Prostate gland (tissue), 2 donors: ENCODE measurements around the gene ZBED1. TPM values are rescaled to one million over a fixed set of nuclear protein-coding genes. Genes with fewer than 3 reads are reported as not detected.
A peak's percentile ranks its signal among the peaks of the same experiment; 100 is the strongest.

Experiments used
- DNase-seq: peaks from one replicate; pipeline ENCODE4 v3.0.0-alpha.2; 2019; ENCODE audit warnings: low spot score
- H3K27ac ChIP-seq, 2 donors: fragments of 200-600 bp; sonication (generic); 2 replicates each; pipeline ENCODE4 v1.5.1; 2017 to 2019
- H3K27me3 ChIP-seq: fragments of 200-600 bp; sonication (generic); replicated peaks from 2 replicates; pipeline ENCODE4 v1.5.1; 2019; ENCODE audit not compliant: insufficient read depth
- H3K36me3 ChIP-seq, 2 donors: fragments of 200-600 bp; sonication (generic); 1 replicate in 1 of 2; 2 replicates in 1 of 2; pipeline versions ENCODE4 v1.5.1 to v1.8.1; 2017 to 2019
- H3K4me1 ChIP-seq: fragments of 200-600 bp; sonication (generic); replicated peaks from 2 replicates; pipeline ENCODE4 v1.5.1; 2019
- H3K4me3 ChIP-seq, 2 donors: fragments of 200-600 bp; sonication (generic); 2 replicates each; pipeline ENCODE4 v1.5.1; 2017 to 2019
- H3K9me3 ChIP-seq: fragments of 200-600 bp; sonication (generic); 2 replicates; pipeline ENCODE4 v1.5.1; 2017
- CTCF ChIP-seq, 4 experiments: fragments of 200-600 bp in 2 of 4; fragments of 450-650 bp in 2 of 4; sonication (generic) in 2 of 4; IDR thresholded peaks; 1 replicate in 3 of 4; 2 replicates in 1 of 4; pipeline ENCODE4 v1.5.1; 2016 to 2019; ENCODE audit warnings: antibody characterized with exemption in 4 of 4, mild to moderate bottlenecking in 2 of 4, moderate library complexity in 2 of 4
- POLR2A ChIP-seq: fragments of 450-650 bp; IDR thresholded peaks from one replicate; pipeline ENCODE4 v1.6.1; 2016; ENCODE audit warnings: antibody characterized with exemption, mild to moderate bottlenecking
- POLR2AphosphoS5 ChIP-seq: sonication (generic); formaldehyde crosslinking; IDR thresholded peaks from one replicate; pipeline ENCODE4 v1.6.1; 2017; ENCODE audit warnings: antibody characterized with exemption
- WGBS: methylation state at CpG from one replicate; pipeline ENCODE4 v1.1.5; 2018; 5-methylcytosine and 5-hydroxymethylcytosine counted together
- intact Hi-C: fragments of 100-400 bp; cut with DNase I; formaldehyde crosslinking; loops from one replicate; pipeline ENCODE4 v1.14.2; 2022
- total RNA-seq, 2 donors: library from RNA; depleted of rRNA; stranded (reverse); fragments of >200 nt; gene quantifications; one replicate each; pipeline ENCODE4 v1.1.0, GENCODE V29; 2016

ZBED1 gene
- total RNA-seq, 2 donors from 2014 or later, result 52.6 to 92.1 TPM

- TF ChIP-seq CTCF (IDR thresholded peaks at IDR 0.05) (no peak), POLR2A (no peak), POLR2AphosphoS5 (no peak)
- intact Hi-C loops, result no loop called here
- 98% methylated on average over 4 of the region's 5 CpGs for WGBS
- Histone ChIP-seq H3K9me3 (no peaks in the 10 kb centered on the region), H3K4me3 (no peak overlapping the region), H3K36me3 (no peaks in the 10 kb centered on the region), H3K27me3 (no peaks in the 10 kb centered on the region), H3K4me1 (peaks cover 9% of the 10 kb centered on the region), H3K27ac (no peak overlapping the region)
- DNase-seq, result no peak
Observed at GRCh38 chrX:2501559-2502102, 855 bp upstream of the ZBED1 start.

GRCh38 chrX:2500091-2500802 is 529 bp downstream of the ZBED1 start:
- no peaks in the 10 kb centered on the region for H3K9me3 ChIP-seq
- intact Hi-C loops, result no loop called here
- H3K27me3 ChIP-seq, result no peaks in the 10 kb centered on the region
- peaks cover 9% of the 10 kb centered on the region for H3K4me1 ChIP-seq
- H3K36me3 ChIP-seq, result no peaks in the 10 kb centered on the region
- H3K27ac ChIP-seq, result peak overlapping the region; percentile 91 to 96
- no peak for TF ChIP-seq POLR2AphosphoS5
- TF ChIP-seq POLR2A, result no peak
- no peak for TF ChIP-seq CTCF (IDR thresholded peaks at IDR 0.05)
- no peak for DNase-seq
- 2% methylated on average over 31 of the region's 70 CpGs for WGBS
- H3K4me3 ChIP-seq, result peak overlapping the region; percentile 89 to 95

GRCh38 chrX:2499507-2499906 is 1.3 kb downstream of the ZBED1 start:
- DNase-seq, result no peak
- Histone ChIP-seq H3K4me3 (peak overlapping the region; percentile 89 to 95), H3K27ac (peak overlapping the region; percentile 91 to 96), H3K36me3 (no peaks in the 10 kb centered on the region), H3K4me1 (peaks cover 9% of the 10 kb centered on the region), H3K9me3 (no peaks in the 10 kb centered on the region), H3K27me3 (no peaks in the 10 kb centered on the region)
- intact Hi-C loops, result loop anchor here (5.0 kb wide), 1 partner anchor 97 kb away; no protein-coding TSS in a partner anchor
- 81% methylated on average over 8 of the region's 8 CpGs for WGBS
- no peak for TF ChIP-seq POLR2A
- TF ChIP-seq CTCF (IDR thresholded peaks at IDR 0.05), result no peak
- TF ChIP-seq POLR2AphosphoS5, result no peak

- no peak for TF ChIP-seq POLR2A
- no peak for TF ChIP-seq CTCF (IDR thresholded peaks at IDR 0.05)
- no peak for TF ChIP-seq POLR2AphosphoS5
- H3K27me3 ChIP-seq, result no peaks in the 10 kb centered on the region
- intact Hi-C loops, result loop anchor here (5.0 kb wide), 1 partner anchor 97 kb away; no protein-coding TSS in a partner anchor
- H3K4me3 ChIP-seq, result peak overlapping the region in 1 of 2 donors; percentile 18
- DNase-seq, result peak; percentile 37
- H3K36me3 ChIP-seq, result no peaks in the 10 kb centered on the region
- H3K27ac ChIP-seq, result peak overlapping the region; percentile 91 to 96
- H3K9me3 ChIP-seq, result no peaks in the 10 kb centered on the region
- 7% methylated on average over 10 of the region's 10 CpGs for WGBS
- H3K4me1 ChIP-seq, result peaks cover 9% of the 10 kb centered on the region
Observed at GRCh38 chrX:2498781-2499302, 1.9 kb downstream of the ZBED1 start.
